Fibroblast of the aortic adventitia (primary cell): ENCODE measurements around the gene RARA. TPM values are rescaled to one million over a fixed set of nuclear protein-coding genes. Genes with fewer than 3 reads are reported as not detected.

ENCODE experiments used
- DNase-seq: peaks from one replicate; pipeline ENCODE4 v3.0.0-alpha.2; 2010; ENCODE audit warnings: low read depth
- H3K4me3 ChIP-seq: 2 replicates; pipeline ENCODE4 v1.5.1; 2011; ENCODE audit warnings: low read depth, mild to moderate bottlenecking, control low read depth, low read length, moderate library complexity
- CTCF ChIP-seq: IDR thresholded peaks from 2 replicates; pipeline ENCODE4 v1.5.1; 2011; ENCODE audit warnings: mild to moderate bottlenecking, low read length, control low read depth, inconsistent platforms; ENCODE audit not compliant: insufficient read depth
- total RNA-seq: library from RNA; depleted of rRNA; stranded (reverse); fragments of >200 nt; gene quantifications from 2 replicates; pipeline ENCODE4 v1.2.3, GENCODE V29; 2012; ENCODE audit warnings: low replicate concordance

Gene RARA
- total RNA-seq, 1 donor, result 25.2 TPM

- no peak overlapping the region for H3K4me3 ChIP-seq
- DNase-seq, result no peak
- no peak for TF ChIP-seq CTCF
Measured at GRCh38 chr17:40268141-40268712, 40.8 kb upstream of the RARA start.

- no peak overlapping the region for H3K4me3 ChIP-seq
- no peak for TF ChIP-seq CTCF
- no peak for DNase-seq
Measured at GRCh38 chr17:40278414-40278813, 30.6 kb upstream of the RARA start.

- no peak for DNase-seq
- no peak overlapping the region for H3K4me3 ChIP-seq
- TF ChIP-seq CTCF, result no peak
Measured at GRCh38 chr17:40279402-40279801, 29.6 kb upstream of the RARA start.

- no peak overlapping the region for H3K4me3 ChIP-seq
- TF ChIP-seq CTCF, result no peak
- no peak for DNase-seq
Measured at GRCh38 chr17:40281663-40282062, 27.3 kb upstream of the RARA start.

GRCh38 chr17:40283662-40284061 is 25.3 kb upstream of the RARA start:
- H3K4me3 ChIP-seq, result peak overlapping the region; percentile 62
- no peak for TF ChIP-seq CTCF
- DNase-seq, result peak; percentile 90

GRCh38 chr17:40284085-40284713 is 24.8 kb upstream of the RARA start:
- H3K4me3 ChIP-seq, result peak overlapping the region; percentile 62

More at GRCh38 chr17:40284085-40284713, 24.8 kb upstream of the RARA start:
- TF ChIP-seq CTCF, result peak; percentile 65
- DNase-seq, result peak; percentile 89
